AG10803 (cell line): ENCODE measurements around the gene CYREN.

Experiments
- DNase-seq: peaks from one replicate; pipeline ENCODE4 v3.0.0; 2010; ENCODE audit warnings: low read depth
- H3K4me3 ChIP-seq: 2 replicates; pipeline ENCODE4 v1.5.1; 2011; ENCODE audit warnings: mild to moderate bottlenecking, low read length, control low read depth
- CTCF ChIP-seq: conservative IDR thresholded peaks from 2 replicates; pipeline ENCODE4 v1.5.1; 2011; ENCODE audit warnings: mild to moderate bottlenecking, low read length, control low read depth, inconsistent platforms

Gene CYREN

GRCh38 chr7:135188298-135188984 is 17.9 kb upstream of the CYREN start:
- H3K4me3 ChIP-seq = no peak overlapping the region
- no peak for DNase-seq
- no peak for TF ChIP-seq CTCF

DNA sequence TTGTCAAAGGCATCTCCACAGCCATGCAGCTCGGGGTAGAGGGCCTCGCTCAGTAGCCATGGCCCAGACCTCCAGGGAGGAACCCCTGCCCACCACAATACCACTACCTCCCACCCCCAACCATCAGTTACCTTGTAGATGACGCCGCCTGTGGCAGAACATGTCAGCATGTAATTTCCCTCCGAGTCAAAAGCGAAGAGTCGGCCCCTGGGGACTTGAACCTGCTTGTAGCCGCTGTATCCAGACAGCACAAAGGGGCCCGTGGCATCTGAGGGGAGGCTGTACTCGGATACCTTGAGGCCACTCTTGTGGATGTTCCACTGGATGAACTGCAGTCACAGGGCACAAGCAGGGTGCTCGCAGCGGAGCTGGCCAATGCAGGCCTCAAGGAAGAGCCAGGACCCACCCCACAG is 16.3 kb upstream of the CYREN start:
- no peak for TF ChIP-seq CTCF
- no peak for DNase-seq
- no peak overlapping the region for H3K4me3 ChIP-seq

- no peak overlapping the region for H3K4me3 ChIP-seq
- no peak for DNase-seq
- TF ChIP-seq CTCF = no peak
These were observed 15.7 kb upstream of the CYREN start for GRCh38 chr7:135186261-135186540.

DNA sequence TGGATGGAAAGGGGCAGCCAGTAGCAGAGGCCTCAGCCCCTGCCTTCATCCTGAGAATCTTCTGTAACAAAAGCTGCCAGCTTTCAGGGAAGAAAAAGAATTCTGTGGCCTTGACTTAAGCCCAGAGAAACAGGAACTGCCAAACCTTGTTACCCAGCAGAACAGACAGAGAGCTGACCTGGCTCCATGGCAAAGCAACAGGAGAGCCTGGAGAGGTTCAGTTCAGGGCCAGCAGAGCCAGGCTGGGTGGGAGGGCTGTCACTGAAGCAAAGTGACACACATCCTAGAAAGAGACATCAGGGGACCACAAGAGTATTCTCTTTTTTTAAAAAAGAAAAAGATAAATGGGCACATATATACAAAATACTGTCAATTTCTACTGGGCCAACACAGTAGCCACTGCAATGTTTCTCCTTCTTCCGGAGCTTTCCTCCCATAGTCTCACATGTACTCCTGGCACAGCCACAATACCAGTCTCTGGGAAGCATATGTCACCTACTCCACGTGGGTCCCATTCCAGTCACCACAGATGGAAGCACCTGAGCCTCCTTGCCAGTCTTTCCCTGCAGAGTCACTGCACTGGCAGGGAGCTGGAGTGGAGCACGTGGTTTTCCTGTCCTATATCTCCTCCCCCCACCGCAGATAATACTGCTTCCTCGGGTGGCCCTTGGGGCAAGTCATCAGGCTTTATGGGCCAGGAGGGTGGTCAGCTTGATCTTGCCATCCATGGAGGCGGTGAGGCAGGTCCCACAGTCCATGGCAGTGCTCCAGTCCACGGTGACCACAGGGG is 15.2 kb upstream of the CYREN start:
- H3K4me3 ChIP-seq = no peak overlapping the region
- TF ChIP-seq CTCF = no peak
- no peak for DNase-seq

DNA sequence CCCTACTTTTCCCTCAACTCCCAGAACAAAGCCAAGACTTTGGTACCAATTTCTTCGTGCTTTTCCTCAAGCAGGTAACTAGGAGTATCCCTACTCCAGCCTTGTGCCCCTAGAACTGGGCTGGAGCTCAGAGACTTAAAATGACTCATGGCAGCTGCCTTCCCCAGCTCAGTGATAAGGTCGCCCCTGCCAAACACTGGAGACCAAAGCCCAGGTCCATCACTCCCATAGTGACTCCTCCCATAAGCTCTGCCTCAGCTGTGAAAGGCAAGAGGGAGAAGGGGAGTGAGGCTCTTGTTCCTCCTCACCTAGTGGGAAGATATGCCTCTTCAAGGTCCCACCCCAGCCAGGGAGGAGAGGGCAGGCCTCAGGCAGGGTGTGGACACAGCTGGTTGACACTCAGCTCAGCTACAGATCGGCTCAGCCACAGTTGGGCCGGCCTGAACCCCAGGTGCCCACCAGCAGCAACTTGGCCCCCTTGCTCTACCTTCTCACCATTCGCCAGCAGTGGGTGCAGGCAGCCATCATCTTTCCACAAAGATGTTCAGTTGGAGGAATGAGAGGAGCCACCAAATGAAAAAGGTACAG is 13.8 kb upstream of the CYREN start:
- DNase-seq = no peak
- H3K4me3 ChIP-seq = no peak overlapping the region
- no peak for TF ChIP-seq CTCF

DNA sequence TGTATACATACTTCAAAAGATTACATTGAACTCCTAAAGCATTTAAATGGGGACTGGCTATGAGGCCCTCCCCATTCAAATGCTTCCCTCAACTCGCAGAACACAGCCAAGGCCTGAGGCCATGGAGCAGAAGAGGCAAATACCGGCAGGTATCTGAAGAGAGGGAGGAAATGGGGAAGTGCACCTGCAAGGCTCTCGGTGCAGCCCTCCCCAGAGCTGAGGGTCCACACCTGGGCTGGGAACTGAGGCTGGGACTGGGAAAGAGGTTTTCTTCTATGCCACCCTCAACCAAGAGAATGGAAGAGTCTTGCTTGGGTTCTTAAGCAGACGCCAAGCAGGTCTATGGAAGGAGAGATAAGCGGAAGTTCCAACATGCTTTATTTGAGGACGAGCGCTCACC is 13.0 kb upstream of the CYREN start:
- TF ChIP-seq CTCF = no peak
- no peak for DNase-seq
- no peak overlapping the region for H3K4me3 ChIP-seq
